ENCODE results near the gene MAPK10.

DNA sequence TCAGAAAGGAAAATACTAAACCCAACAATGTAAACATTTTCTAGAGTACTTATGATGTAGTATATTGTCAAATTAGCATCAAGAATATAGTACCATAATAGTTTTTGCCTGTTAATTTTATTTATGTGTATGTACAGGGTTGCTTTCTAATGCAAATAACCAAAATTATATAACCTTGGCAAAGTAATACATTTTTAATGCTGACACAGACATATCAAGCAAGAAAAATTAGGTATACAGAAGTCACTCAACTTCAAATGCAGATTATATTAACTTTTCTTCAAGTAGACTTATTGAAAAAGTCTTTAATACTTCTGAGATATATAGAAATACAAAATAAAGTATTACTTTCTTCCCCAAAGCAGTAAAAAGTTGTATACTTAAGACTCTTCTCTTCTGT lies 44.3 kb downstream of the MAPK10 start:
- TF ChIP-seq CTCF (tag by site-specific recombination; IDR thresholded peaks at IDR 0.05) (no peak), ZNF670 (tag by site-specific recombination; IDR thresholded peaks at IDR 0.05; ENCODE audit: low read depth) (no peak), ZNF274 (IDR thresholded peaks at IDR 0.05; ENCODE audit: low read length) (no peak), ZNF274 (tag by site-specific recombination; IDR thresholded peaks at IDR 0.05; ENCODE audit: borderline replicate concordance) (no peak), GLI4 (tag by site-specific recombination; IDR thresholded peaks at IDR 0.05) (no peak), ZNF560 (tag by site-specific recombination; IDR thresholded peaks at IDR 0.05; ENCODE audit: borderline replicate concordance) (no peak), EGR2 (tag by site-specific recombination; IDR thresholded peaks at IDR 0.05; ENCODE audit: low read depth) (no peak), ZNF747 (tag by site-specific recombination; IDR thresholded peaks at IDR 0.05) (no peak), ZNF423 (tag by site-specific recombination; IDR thresholded peaks at IDR 0.05) (no peak), ZFP3 (tag by site-specific recombination; IDR thresholded peaks at IDR 0.05; ENCODE audit: low read depth) (no peak), ZNF24 (tag by site-specific recombination; IDR thresholded peaks at IDR 0.05) (no peak), GFI1B (tag by site-specific recombination; IDR thresholded peaks at IDR 0.05) (no peak), ZNF76 (tag by site-specific recombination; IDR thresholded peaks at IDR 0.05; ENCODE audit: borderline replicate concordance, low read depth) (no peak), YY1 (tag by site-specific recombination; IDR thresholded peaks at IDR 0.05) (no peak), SCRT2 (tag by site-specific recombination; IDR thresholded peaks at IDR 0.05) (no peak)

Data from HEK293 (cell line).